Measurements from ENCODE around the gene BCORL1.

DNA sequence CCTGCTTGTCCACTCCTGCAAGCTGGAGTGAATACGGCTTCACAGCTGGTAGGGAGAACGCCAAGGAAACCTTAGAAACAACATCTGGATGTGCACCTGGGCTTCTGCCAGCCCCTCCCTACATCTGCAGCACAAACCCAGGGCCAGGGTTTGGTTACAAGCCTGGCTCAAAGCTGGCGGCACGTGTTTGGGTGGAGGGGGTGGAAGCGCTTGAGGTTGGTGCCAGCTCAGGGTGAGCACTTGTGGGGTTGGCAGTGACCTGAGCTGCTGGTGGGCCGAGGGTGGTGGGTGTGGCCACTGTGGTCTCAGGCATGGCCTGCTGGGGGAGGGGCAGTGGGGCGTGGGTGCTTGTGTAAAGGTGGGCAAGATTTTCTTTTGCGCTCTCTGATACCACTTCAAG lies 112.3 kb downstream of the BCORL1 start:
- TF ChIP-seq CTCF (IDR thresholded peaks at IDR 0.05; ENCODE audit: insufficient read depth, low read depth, low read length): no peak
- no peak for TF ChIP-seq EZH2 (IDR thresholded peaks at IDR 0.05; ENCODE audit: insufficient read depth, low read length)

All from astrocyte (in vitro differentiated cells and primary cell).